K562 (cell line): ENCODE results near the gene EPB41L4B. TPM values are rescaled to one million over a fixed set of nuclear protein-coding genes. Genes with fewer than 3 reads are reported as not detected.

Source experiments
- ATAC-seq: fragments of 200-7000 bp; cut with Tn5 transposase; 3 replicates; pipeline ENCODE4 v1.9.1; 2020; ENCODE audit warnings: moderate library complexity
- BruUV-seq: library from RNA; stranded (reverse); fragments of 400-500 nt; replicated peaks from 2 replicates; lab custom pipeline; 2021; lab: Mats Ljungman, UMichigan
- CTCF ChIA-PET: fragments of 300-600 bp; formaldehyde crosslinking; extraction: SDS; loops from one replicate; lab custom pipeline; 2021; ENCODE audit warnings: low intra/inter-chr PET ratio; lab: Yijun Ruan, JAX
- POLR2A ChIA-PET: fragments of 300-600, 350-650 bp; sonication (Branson Sonifier 250); formaldehyde crosslinking; extraction: SDS; loops from one replicate; lab custom pipeline; 2021; ENCODE audit warnings: antibody characterized with exemption, inconsistent platforms; lab: Yijun Ruan, JAX
- DNase-seq, 4 experiments: peaks; one replicate each; pipeline versions ENCODE4 v3.0.0 to v3.0.0-alpha.2; 2011 to 2018; ENCODE audit warnings: low spot score in 3 of 4, mixed read lengths in 3 of 4; ENCODE audit errors: extremely low read depth in 1 of 4
- FAIRE-seq: peaks from 2 replicates; lab custom pipeline; 2011; peaks lifted over from hg19 to GRCh38; lab: Jason Lieb, UNC
- H2AFZ ChIP-seq: 2 replicates; pipeline ENCODE4 v1.6.0; 2011; ENCODE audit warnings: low read depth, low read length, control low read depth, inconsistent platforms
- H3K27ac ChIP-seq: fragments of 200-600 bp; 3 replicates; pipeline ENCODE4 v1.8.0; 2011; ENCODE audit warnings: low read depth, mild to moderate bottlenecking, control low read depth, inconsistent platforms, low read length, moderate library complexity, mixed read lengths; ENCODE audit errors: extremely low read depth
- H3K27me3 ChIP-seq, 2 experiments: fragments of 300-600 bp in 1 of 2; 2 replicates in 1 of 2; 3 replicates in 1 of 2; pipeline versions ENCODE4 v1.6.0 to v1.8.0; 2011; ENCODE audit warnings: inconsistent platforms in 2 of 2, low read length in 2 of 2, mild to moderate bottlenecking in 1 of 2, mixed read lengths in 1 of 2, moderate library complexity in 1 of 2; ENCODE audit not compliant: control insufficient read depth in 2 of 2, insufficient read depth in 2 of 2
- H3K36me3 ChIP-seq: fragments of 300-600 bp; 3 replicates; pipeline ENCODE4 v1.8.0; 2011; ENCODE audit warnings: mild to moderate bottlenecking, low read length, inconsistent platforms; ENCODE audit not compliant: control insufficient read depth, insufficient read depth
- H3K4me1 ChIP-seq, 2 experiments: fragments of 200-600 bp in 1 of 2; replicated peaks in 1 of 2; 2 replicates in 1 of 2; 3 replicates in 1 of 2; pipeline versions ENCODE4 v1.5.1 to v1.8.0; 2011; ENCODE audit warnings: inconsistent platforms in 2 of 2, low read length in 2 of 2, mild to moderate bottlenecking in 1 of 2, mixed read lengths in 1 of 2, moderate library complexity in 1 of 2; ENCODE audit not compliant: control insufficient read depth in 2 of 2, insufficient read depth in 2 of 2
- H3K4me2 ChIP-seq: 2 replicates; pipeline ENCODE4 v1.6.1; 2011; ENCODE audit warnings: low read length, control low read depth, inconsistent platforms, mixed read lengths; ENCODE audit not compliant: insufficient read depth
- H3K4me3 ChIP-seq: fragments of 200-600 bp; sonication (generic), shearing (Covaris generic); 2 replicates; pipeline ENCODE4 v1.5.1; 2016; ENCODE audit warnings: control low read depth, inconsistent platforms
- H3K79me2 ChIP-seq: fragments of 200-600 bp; 3 replicates; pipeline ENCODE4 v1.8.0; 2011; ENCODE audit warnings: low read length, inconsistent platforms; ENCODE audit not compliant: control insufficient read depth, insufficient read depth
- H3K9ac ChIP-seq, 2 experiments: 2 replicates each; pipeline versions ENCODE4 v1.6.0 to v1.6.1; 2011; ENCODE audit warnings: low read depth in 2 of 2, low read length in 2 of 2, control low read depth in 1 of 2, inconsistent platforms in 1 of 2, mild to moderate bottlenecking in 1 of 2, mixed read lengths in 1 of 2; ENCODE audit not compliant: insufficient read depth in 1 of 2
- H3K9me1 ChIP-seq: one replicate; pipeline ENCODE4 v1.6.0; 2011; ENCODE audit warnings: inconsistent platforms, mild to moderate bottlenecking, low read length, moderate library complexity; ENCODE audit not compliant: control insufficient read depth, insufficient read depth
- H3K9me3 ChIP-seq: replicated peaks from 2 replicates; pipeline ENCODE4 v1.5.1; 2011; ENCODE audit warnings: low read depth, low read length, inconsistent platforms; ENCODE audit not compliant: control insufficient read depth, insufficient read depth
- H4K20me1 ChIP-seq: replicated peaks from 2 replicates; pipeline ENCODE4 v1.6.1; 2011; ENCODE audit warnings: low read length, inconsistent platforms, mixed read lengths; ENCODE audit not compliant: control insufficient read depth, insufficient read depth
- ATF4 ChIP-seq: fragments of 450-650 bp; formaldehyde crosslinking; IDR thresholded peaks from 2 replicates; pipeline ENCODE4 v1.4.0; 2022; ENCODE audit warnings: mild to moderate bottlenecking, moderate library complexity
- CHD4 ChIP-seq: fragments of 200-600 bp; sonication (generic); IDR thresholded peaks from 3 replicates; pipeline ENCODE4 v1.6.1; 2012; ENCODE audit warnings: low read depth, mild to moderate bottlenecking, mixed read lengths, low read length, inconsistent platforms; ENCODE audit not compliant: insufficient read depth, insufficient replicate concordance, poor library complexity, severe bottlenecking
- COPS2 ChIP-seq: fragments of 450-650 bp; conservative IDR thresholded peaks from 2 replicates; pipeline ENCODE4 v1.6.1; 2016; ENCODE audit warnings: mild to moderate bottlenecking, moderate library complexity
- NR1H2 ChIP-seq: sonication (generic); formaldehyde crosslinking; IDR thresholded peaks from 2 replicates; pipeline ENCODE4 v1.4.0; 2020; ENCODE audit warnings: mild to moderate bottlenecking, missing genetic modification reagents
- TGIF2 ChIP-seq: sonication (generic); formaldehyde crosslinking; IDR thresholded peaks from 2 replicates; pipeline ENCODE4 v1.8.1; 2022; ENCODE audit warnings: mild to moderate bottlenecking, missing genetic modification reagents, moderate library complexity
- THAP12 ChIP-seq: fragments of 250-450 bp; sonication (Bioruptor Pico); IDR thresholded peaks from 2 replicates; pipeline ENCODE4 v1.9.0; 2021; ENCODE audit warnings: mild to moderate bottlenecking, inconsistent platforms
- XRCC5 ChIP-seq: fragments of 200-400 bp; formaldehyde crosslinking; IDR thresholded peaks from 2 replicates; pipeline ENCODE4 v1.6.1; 2017; ENCODE audit warnings: low read depth, mild to moderate bottlenecking, low read length
- ZNF121 ChIP-seq: sonication (generic); formaldehyde crosslinking; conservative IDR thresholded peaks from 2 replicates; pipeline ENCODE4 v1.8.0; 2022; ENCODE audit warnings: missing genetic modification reagents
- WGBS: fragments of 100-300 bp; shearing (Covaris generic); methylation state at CpG from one replicate; pipeline ENCODE4 v1.1.6; 2016; ENCODE audit warnings: low coverage, mixed read lengths; ENCODE audit not compliant: insufficient coverage; ENCODE audit errors: missing lambda C conversion rate; 5-methylcytosine and 5-hydroxymethylcytosine counted together
- in situ Hi-C: fragments of 300-500 bp; cut with MboI; formaldehyde crosslinking; loops from 4 replicates; pipeline ENCODE4 v1.15.0; 2018; ENCODE audit warnings: inconsistent platforms, mixed read lengths
- intact Hi-C: fragments of 100-400 bp; cut with micrococcal nuclease; formaldehyde crosslinking; loops from 2 replicates; pipeline ENCODE4 v1.14.2; 2022
- polyA plus RNA-seq, 8 experiments: library from polyadenylated mRNA; depleted of rRNA in 4 of 8; stranded (reverse) in 5 of 8; unstranded in 3 of 8; fragments of >200 nt; fragmentation: Nextera tagmentation in 2 of 8; fragmentation: Illumina TruSeq in 1 of 8; extraction: Ambion mirVana in 2 of 8; extraction: Trizol in 1 of 8; gene quantifications; 2 replicates each; pipeline versions ENCODE4 v1.2.1 to v1.2.3, GENCODE V29; 2011 to 2014; ENCODE audit warnings: inconsistent platforms in 1 of 8, missing spikeins in 1 of 8
- total RNA-seq, 7 experiments: library from RNA; depleted of rRNA in 6 of 7; stranded (reverse); fragments of >200 nt in 6 of 7; fragmentation: Illumina TruSeq in 2 of 7; extraction: Trizol in 2 of 7; gene quantifications; 2 replicates each; pipeline versions ENCODE4 v1.2.1 to v1.2.3, GENCODE V29; 2011 to 2021; ENCODE audit warnings: low replicate concordance in 1 of 7

The EPB41L4B gene
- total and polyA plus RNA-seq, 9 of the 15 experiments (the other 6 are each of a cell fraction or from before 2014, with no cell fraction given): 0.09 to 0.38 (median 0.21) TPM

DNA sequence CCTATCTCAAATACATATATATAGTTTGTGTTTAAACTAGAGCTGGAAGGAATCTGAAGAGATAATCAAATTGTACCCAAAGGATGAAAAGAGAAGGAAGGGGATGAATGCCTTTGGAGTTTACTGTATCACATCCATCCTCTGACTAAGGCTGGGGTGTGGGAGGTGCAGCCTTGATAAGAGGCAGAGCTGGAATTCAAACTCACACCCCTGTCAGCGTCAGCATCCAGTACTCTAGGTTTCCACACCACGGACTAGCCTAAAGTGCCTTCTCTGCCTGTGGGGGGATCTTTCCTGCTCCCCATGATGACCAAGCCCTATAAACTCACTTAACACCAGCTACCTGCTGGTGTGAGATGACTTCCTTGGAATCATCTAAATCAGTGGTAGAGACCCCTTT lies 48.1 kb downstream of the EPB41L4B start:
- H2AFZ ChIP-seq: no peak overlapping the region
- H3K79me2 ChIP-seq: no peaks in the 10 kb centered on the region
- peaks cover under 1% of the 10 kb centered on the region; the same call in 1 of the 2 replicates for H3K9me3 ChIP-seq
- peaks cover 15 to 47% of the 10 kb centered on the region in 2 experiments for H3K27me3 ChIP-seq
- H3K4me1 ChIP-seq: peaks cover 0 to 3% of the 10 kb centered on the region in 2 experiments; a peak in 1 of 5 replicates
- ChIA-PET POLR2A (interaction anchor here (0.9 kb wide), 1 partner anchor 24 kb away, joined by 4 read pairs; no protein-coding TSS in a partner anchor), CTCF (no interaction called here)
- in situ Hi-C loops (no loop called here), intact Hi-C loops (loop anchor here (10.0 kb wide), 1 partner anchor 58 kb away; no protein-coding TSS in a partner anchor)
- TF ChIP-seq ZNF121 (CRISPR knock-in tag): no peak
- TF ChIP-seq ATF4: no peak
- TF ChIP-seq CHD4: no peak
- TF ChIP-seq COPS2: no peak
- TF ChIP-seq THAP12: no peak
- TF ChIP-seq XRCC5: no peak
- TF ChIP-seq TGIF2 (CRISPR knock-in tag): no peak
- no peak for TF ChIP-seq NR1H2
- H3K4me2 ChIP-seq: no peak overlapping the region
- FAIRE-seq (no peak), DNase-seq (no peak), ATAC-seq (no peak)
- BruUV-seq: no TSS peak
- 0% methylated on average over 2 of the region's 2 CpGs for WGBS
- no peak overlapping the region for H3K9ac ChIP-seq
- H3K4me3 ChIP-seq: no peak overlapping the region
- H3K27ac ChIP-seq: no peak overlapping the region
- H3K36me3 ChIP-seq: no peaks in the 10 kb centered on the region
- H4K20me1 ChIP-seq: no peaks in the 10 kb centered on the region
- no peaks in the 10 kb centered on the region for H3K9me1 ChIP-seq
